GM12878 (cell line): Measurements from ENCODE around the gene CAMTA1. TPM values are rescaled to one million over a fixed set of nuclear protein-coding genes. Genes with fewer than 3 reads are reported as not detected.

Experiments
- ATAC-seq: fragments of 200-7000 bp; cut with Tn5 transposase; 3 replicates; pipeline ENCODE4 v1.9.1; 2020; ENCODE audit warnings: mild to moderate bottlenecking, moderate library complexity
- BruUV-seq: library from RNA; stranded (reverse); fragments of 400-500 nt; replicated peaks from 2 replicates; lab custom pipeline; 2021; lab: Mats Ljungman, UMichigan
- CTCF ChIA-PET: fragments of 300-600 bp; sonication (Branson Sonifier 250); formaldehyde crosslinking; extraction: SDS; loops from one replicate; lab custom pipeline; 2021; ENCODE audit warnings: inconsistent platforms; lab: Yijun Ruan, JAX
- POLR2A ChIA-PET: fragments of 350-600 bp; formaldehyde crosslinking; extraction: SDS; loops from one replicate; lab custom pipeline; 2021; ENCODE audit warnings: inconsistent platforms; lab: Charles Lee
- RAD21 ChIA-PET: fragments of 300-600 bp; sonication (Branson Sonifier 250); formaldehyde crosslinking; loops from one replicate; lab custom pipeline; 2023; ENCODE audit warnings: antibody characterized with exemption; ENCODE audit not compliant: unreplicated experiment; lab: Charles Lee
- SMC1A ChIA-PET: fragments of 300-600 bp; sonication (Branson Sonifier 250); formaldehyde crosslinking; loops from one replicate; lab custom pipeline; 2023; ENCODE audit not compliant: unreplicated experiment, uncharacterized antibody; lab: Charles Lee
- DNase-seq: peaks from one replicate; pipeline ENCODE4 v3.0.0-alpha.2; 2011; ENCODE audit warnings: low read depth, low spot score
- FAIRE-seq: peaks from 3 replicates; lab custom pipeline; 2011; peaks lifted over from hg19 to GRCh38; lab: Jason Lieb, UNC
- H2AFZ ChIP-seq: 2 replicates; pipeline ENCODE4 v1.6.0; 2011; ENCODE audit warnings: low read depth, low read length, control low read depth; ENCODE audit not compliant: control insufficient read depth
- H3K27ac ChIP-seq: 2 replicates; pipeline ENCODE4 v1.5.1; 2011; ENCODE audit warnings: control low read depth; ENCODE audit not compliant: control insufficient read depth, insufficient read depth
- H3K27me3 ChIP-seq, 2 experiments: replicated peaks in 1 of 2; 2 replicates each; pipeline versions ENCODE4 v1.6.0 to v1.6.1; 2011; ENCODE audit warnings: low read length in 1 of 2; ENCODE audit not compliant: control insufficient read depth in 2 of 2, insufficient read depth in 2 of 2
- H3K36me3 ChIP-seq, 2 experiments: 2 replicates each; pipeline ENCODE4 v1.5.1; 2011; ENCODE audit warnings: low read length in 1 of 2; ENCODE audit not compliant: control insufficient read depth in 2 of 2, insufficient read depth in 2 of 2
- H3K4me1 ChIP-seq: 2 replicates; pipeline ENCODE4 v1.6.1; 2011; ENCODE audit warnings: mild to moderate bottlenecking, low read length, moderate library complexity, mixed read lengths; ENCODE audit not compliant: control insufficient read depth, insufficient read depth
- H3K4me2 ChIP-seq: 2 replicates; pipeline ENCODE4 v1.6.0; 2011; ENCODE audit warnings: control low read depth; ENCODE audit not compliant: control insufficient read depth, insufficient read depth
- H3K4me3 ChIP-seq: fragments of 200-600 bp; sonication (generic); 2 replicates; pipeline ENCODE4 v1.5.1; 2016
- H3K79me2 ChIP-seq: 2 replicates; pipeline ENCODE4 v1.6.0; 2011; ENCODE audit warnings: low read length; ENCODE audit not compliant: control insufficient read depth, insufficient read depth
- H3K9ac ChIP-seq: 2 replicates; pipeline ENCODE4 v1.8.0; 2011; ENCODE audit warnings: low read length, control low read depth, mixed read lengths; ENCODE audit not compliant: control insufficient read depth, insufficient read depth
- H3K9me3 ChIP-seq: replicated peaks from 3 replicates; pipeline ENCODE4 v1.5.1; 2011; ENCODE audit warnings: mild to moderate bottlenecking, low read length; ENCODE audit not compliant: control insufficient read depth, insufficient read depth
- H4K20me1 ChIP-seq: 2 replicates; pipeline ENCODE4 v1.6.0; 2011; ENCODE audit not compliant: control insufficient read depth, insufficient read depth
- IKZF1 ChIP-seq: fragments of 450-650 bp; conservative IDR thresholded peaks from 2 replicates; pipeline ENCODE4 v1.6.1; 2017; ENCODE audit warnings: antibody characterized with exemption, mild to moderate bottlenecking
- IKZF2 ChIP-seq, 2 experiments: fragments of 450-650 bp; IDR thresholded peaks; 2 replicates each; pipeline ENCODE4 v1.6.1; 2017; ENCODE audit warnings: mild to moderate bottlenecking in 2 of 2, moderate library complexity in 2 of 2
- JUNB ChIP-seq: IDR thresholded peaks from 2 replicates; pipeline ENCODE4 v1.6.1; 2016; ENCODE audit warnings: antibody characterized with exemption, mild to moderate bottlenecking
- ZNF24 ChIP-seq: fragments of 450-650 bp; IDR thresholded peaks from 2 replicates; pipeline ENCODE4 v1.6.1; 2017; ENCODE audit warnings: antibody characterized with exemption, mild to moderate bottlenecking
- WGBS: methylation state at CpG from one replicate; pipeline ENCODE4 v1.1.6; 2016; ENCODE audit warnings: low lambda C conversion rate; ENCODE audit not compliant: insufficient replicate concordance, insufficient coverage; ENCODE audit errors: missing lambda C conversion rate; 5-methylcytosine and 5-hydroxymethylcytosine counted together
- in situ Hi-C: fragments of 300-500 bp; cut with MboI; formaldehyde crosslinking; loops from 9 replicates; pipeline ENCODE4 v1.14.3; 2018; ENCODE audit warnings: mixed read lengths
- intact Hi-C: fragments of 100-400 bp; cut with micrococcal nuclease; formaldehyde crosslinking; loops from one replicate; pipeline ENCODE4 v1.14.2; 2022; ENCODE audit not compliant: unreplicated experiment
- polyA plus RNA-seq, 11 experiments: library from polyadenylated mRNA; depleted of rRNA in 4 of 11; unstranded in 6 of 11; stranded (reverse) in 5 of 11; fragments of >200 nt; fragmentation: Nextera tagmentation in 4 of 11; fragmentation: Illumina TruSeq in 1 of 11; extraction: Ambion mirVana in 4 of 11; extraction: Trizol in 1 of 11; gene quantifications; 1 replicate in 1 of 11; 2 replicates in 10 of 11; pipeline versions ENCODE4 v1.2.1 to v1.2.3, GENCODE V29; 2011 to 2016; ENCODE audit warnings: inconsistent platforms in 2 of 11, missing spikeins in 2 of 11, low read depth in 1 of 11
- total RNA-seq, 4 experiments: library from RNA; depleted of rRNA in 3 of 4; stranded (reverse); fragments of >200 nt in 3 of 4; fragmentation: Illumina TruSeq in 1 of 4; extraction: Trizol in 1 of 4; gene quantifications; 2 replicates each; pipeline versions ENCODE4 v1.2.1 to v1.2.3, GENCODE V29; 2013 to 2021
- TF ChIP-seq, protein P1 (sequence below): fragments of 450-650 bp; IDR thresholded peaks from 2 replicates; pipeline ENCODE4 v1.6.1; 2018; ENCODE audit warnings: borderline replicate concordance, mild to moderate bottlenecking; ENCODE audit not compliant: partially characterized antibody
- TF ChIP-seq, protein P2 (sequence below): IDR thresholded peaks from 2 replicates; pipeline ENCODE4 v1.6.1; 2011; ENCODE audit warnings: borderline replicate concordance, low read depth, mild to moderate bottlenecking, moderate library complexity, low read length; ENCODE audit not compliant: insufficient read depth, poor library complexity, severe bottlenecking
- TF ChIP-seq, protein P3 (sequence below): fragments of 150-350 bp; IDR thresholded peaks from 2 replicates; pipeline ENCODE4 v1.6.1; 2014; ENCODE audit warnings: mild to moderate bottlenecking, low read depth, low read length
- TF ChIP-seq, protein P4 (sequence below): fragments of 450-650 bp; IDR thresholded peaks from 2 replicates; pipeline ENCODE4 v1.6.1; 2017; ENCODE audit warnings: borderline replicate concordance

CAMTA1 gene
- total and polyA plus RNA-seq, 10 of the 15 experiments (the other 5 are each of a cell fraction or from before 2014, with no cell fraction given), result 37.7 to 148 (median 76.4) TPM

DNA sequence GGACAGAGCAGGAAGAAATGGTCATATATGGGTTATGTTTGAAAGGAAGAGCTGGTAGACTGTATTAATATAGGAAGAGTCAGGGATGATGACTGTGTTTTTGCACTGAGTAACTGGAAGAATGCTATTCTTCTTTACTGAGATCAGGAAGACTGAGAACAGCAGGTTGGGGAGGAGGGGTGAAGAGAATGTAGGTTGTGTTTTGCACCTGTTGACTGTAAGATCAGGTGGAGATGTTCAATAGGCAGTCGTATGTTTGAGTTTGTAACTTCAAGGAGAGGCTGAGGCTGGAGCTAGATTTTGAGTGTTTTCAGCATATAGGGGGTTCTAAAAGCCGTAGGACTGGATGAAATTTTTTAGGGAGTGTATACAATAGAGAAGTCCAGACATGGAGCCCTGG is 97.2 kb downstream of the CAMTA1 start (continued):
- TF ChIP-seq, protein P1, sequence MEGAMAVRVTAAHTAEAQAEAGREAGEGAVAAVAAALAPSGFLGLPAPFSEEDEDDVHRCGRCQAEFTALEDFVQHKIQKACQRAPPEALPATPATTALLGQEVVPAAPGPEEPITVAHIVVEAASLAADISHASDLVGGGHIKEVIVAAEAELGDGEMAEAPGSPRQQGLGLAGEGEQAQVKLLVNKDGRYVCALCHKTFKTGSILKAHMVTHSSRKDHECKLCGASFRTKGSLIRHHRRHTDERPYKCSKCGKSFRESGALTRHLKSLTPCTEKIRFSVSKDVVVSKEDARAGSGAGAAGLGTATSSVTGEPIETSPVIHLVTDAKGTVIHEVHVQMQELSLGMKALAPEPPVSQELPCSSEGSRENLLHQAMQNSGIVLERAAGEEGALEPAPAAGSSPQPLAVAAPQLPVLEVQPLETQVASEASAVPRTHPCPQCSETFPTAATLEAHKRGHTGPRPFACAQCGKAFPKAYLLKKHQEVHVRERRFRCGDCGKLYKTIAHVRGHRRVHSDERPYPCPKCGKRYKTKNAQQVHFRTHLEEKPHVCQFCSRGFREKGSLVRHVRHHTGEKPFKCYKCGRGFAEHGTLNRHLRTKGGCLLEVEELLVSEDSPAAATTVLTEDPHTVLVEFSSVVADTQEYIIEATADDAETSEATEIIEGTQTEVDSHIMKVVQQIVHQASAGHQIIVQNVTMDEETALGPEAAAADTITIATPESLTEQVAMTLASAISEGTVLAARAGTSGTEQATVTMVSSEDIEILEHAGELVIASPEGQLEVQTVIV, result no peak

DNA sequence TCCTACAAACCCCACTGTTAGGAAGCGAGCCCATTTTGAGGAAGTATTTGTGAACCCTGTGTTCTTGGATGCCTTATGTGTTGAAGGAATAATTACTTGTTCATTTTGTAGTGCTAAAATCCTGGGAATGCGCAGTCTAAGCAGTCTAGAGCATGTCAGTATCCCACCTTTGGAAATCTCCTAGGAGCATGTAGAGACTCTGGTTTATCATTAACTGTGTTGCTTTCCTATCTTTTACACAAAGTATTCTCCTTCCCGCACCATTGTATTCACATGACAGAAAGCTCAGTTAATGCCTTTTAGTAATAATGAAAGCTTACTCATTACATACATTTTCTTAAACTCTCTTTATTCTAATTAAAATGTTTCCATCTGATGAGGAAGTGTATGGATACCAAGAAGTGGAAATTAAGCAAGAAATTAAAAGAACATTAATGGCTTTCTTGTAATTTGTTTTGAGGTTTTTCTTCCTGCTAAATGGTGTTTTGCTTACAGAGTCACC is 99.4 kb downstream of the CAMTA1 start:
- ChIA-PET SMC1A (interaction anchor here (0.7 to 2.5 kb wide), 7 partner anchors 12 to 90 kb away, joined by 3 to 16 read pairs (median 4); no protein-coding TSS in a partner anchor), POLR2A (interaction anchor here (0.6 kb wide), 1 partner anchor 62 kb away, joined by 3 read pairs; no protein-coding TSS in a partner anchor), CTCF (interaction anchor here (0.7 to 1.8 kb wide), 3 partner anchors 13 to 158 kb away, joined by 3 to 5 read pairs (median 3); no protein-coding TSS in a partner anchor), RAD21 (interaction anchor here (0.6 to 1.6 kb wide), 3 partner anchors 83 to 156 kb away, joined by 3 to 8 read pairs (median 5); no protein-coding TSS in a partner anchor)
- Histone ChIP-seq H3K4me2 (no peak overlapping the region), H3K79me2 (no peaks in the 10 kb centered on the region), H3K27me3 (no peaks in the 10 kb centered on the region), H3K9me3 (no peaks in the 10 kb centered on the region), H3K4me3 (no peak overlapping the region), H3K36me3 (peaks cover 1 to 2% of the 10 kb centered on the region in 2 experiments; a peak in 2 of 4 replicates), H3K27ac (no peak overlapping the region), H4K20me1 (no peaks in the 10 kb centered on the region), H3K9ac (no peak overlapping the region), H3K4me1 (peaks cover 11% of the 10 kb centered on the region), H2AFZ (no peak overlapping the region)
- ATAC-seq, result peak; percentile 40
- no TSS peak for BruUV-seq
- intact Hi-C loops (no loop called here), in situ Hi-C loops (no loop called here)
- no peak for DNase-seq
- WGBS, result 82% methylated on average over 3 of the region's 3 CpGs
- TF ChIP-seq IKZF1 (peak; percentile 28; the same call in 1 of the 2 replicates), IKZF2 (IDR thresholded peaks at IDR 0.05) (peak in 1 of 2 experiments; percentile 44; a peak in 2 of 4 replicates), ZNF24 (no peak), JUNB (peak; percentile 38)
- TF ChIP-seq, protein P2, sequence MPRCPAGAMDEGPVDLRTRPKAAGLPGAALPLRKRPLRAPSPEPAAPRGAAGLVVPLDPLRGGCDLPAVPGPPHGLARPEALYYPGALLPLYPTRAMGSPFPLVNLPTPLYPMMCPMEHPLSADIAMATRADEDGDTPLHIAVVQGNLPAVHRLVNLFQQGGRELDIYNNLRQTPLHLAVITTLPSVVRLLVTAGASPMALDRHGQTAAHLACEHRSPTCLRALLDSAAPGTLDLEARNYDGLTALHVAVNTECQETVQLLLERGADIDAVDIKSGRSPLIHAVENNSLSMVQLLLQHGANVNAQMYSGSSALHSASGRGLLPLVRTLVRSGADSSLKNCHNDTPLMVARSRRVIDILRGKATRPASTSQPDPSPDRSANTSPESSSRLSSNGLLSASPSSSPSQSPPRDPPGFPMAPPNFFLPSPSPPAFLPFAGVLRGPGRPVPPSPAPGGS, result no peak
- TF ChIP-seq, protein P3, sequence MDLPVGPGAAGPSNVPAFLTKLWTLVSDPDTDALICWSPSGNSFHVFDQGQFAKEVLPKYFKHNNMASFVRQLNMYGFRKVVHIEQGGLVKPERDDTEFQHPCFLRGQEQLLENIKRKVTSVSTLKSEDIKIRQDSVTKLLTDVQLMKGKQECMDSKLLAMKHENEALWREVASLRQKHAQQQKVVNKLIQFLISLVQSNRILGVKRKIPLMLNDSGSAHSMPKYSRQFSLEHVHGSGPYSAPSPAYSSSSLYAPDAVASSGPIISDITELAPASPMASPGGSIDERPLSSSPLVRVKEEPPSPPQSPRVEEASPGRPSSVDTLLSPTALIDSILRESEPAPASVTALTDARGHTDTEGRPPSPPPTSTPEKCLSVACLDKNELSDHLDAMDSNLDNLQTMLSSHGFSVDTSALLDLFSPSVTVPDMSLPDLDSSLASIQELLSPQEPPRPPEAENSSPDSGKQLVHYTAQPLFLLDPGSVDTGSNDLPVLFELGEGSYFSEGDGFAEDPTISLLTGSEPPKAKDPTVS, result no peak
- TF ChIP-seq, protein P4, sequence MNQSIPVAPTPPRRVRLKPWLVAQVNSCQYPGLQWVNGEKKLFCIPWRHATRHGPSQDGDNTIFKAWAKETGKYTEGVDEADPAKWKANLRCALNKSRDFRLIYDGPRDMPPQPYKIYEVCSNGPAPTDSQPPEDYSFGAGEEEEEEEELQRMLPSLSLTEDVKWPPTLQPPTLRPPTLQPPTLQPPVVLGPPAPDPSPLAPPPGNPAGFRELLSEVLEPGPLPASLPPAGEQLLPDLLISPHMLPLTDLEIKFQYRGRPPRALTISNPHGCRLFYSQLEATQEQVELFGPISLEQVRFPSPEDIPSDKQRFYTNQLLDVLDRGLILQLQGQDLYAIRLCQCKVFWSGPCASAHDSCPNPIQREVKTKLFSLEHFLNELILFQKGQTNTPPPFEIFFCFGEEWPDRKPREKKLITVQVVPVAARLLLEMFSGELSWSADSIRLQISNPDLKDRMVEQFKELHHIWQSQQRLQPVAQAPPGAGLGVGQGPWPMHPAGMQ, result no peak
- FAIRE-seq, result no peak
